Activated CD4-positive, alpha-beta memory T cell treated with anti-CD3 and anti-CD28 coated beads for 36 hours (primary cell): ENCODE measurements around the gene EPB41L5. TPM values are rescaled to one million over a fixed set of nuclear protein-coding genes. Genes with fewer than 3 reads are reported as not detected.

ENCODE experiments used
- CTCF ChIA-PET: fragments of 350-600 bp; sonication (Branson Sonifier 250); formaldehyde crosslinking; loops from one replicate; lab custom pipeline; 2021; ENCODE audit warnings: antibody characterized with exemption, inconsistent platforms; lab: Charles Lee
- POLR2A ChIA-PET: fragments of 350-600 bp; sonication (Branson Sonifier 250); formaldehyde crosslinking; loops from one replicate; lab custom pipeline; 2021; ENCODE audit warnings: antibody characterized with exemption; lab: Charles Lee
- DNase-seq: peaks from one replicate; pipeline ENCODE4 v3.0.0-alpha.2; 2020
- H3K27ac Mint-ChIP-seq: one replicate; pipeline ENCODE4 v1.8.0; 2021; ENCODE audit warnings: mixed read lengths
- H3K27me3 Mint-ChIP-seq: one replicate; pipeline ENCODE4 v1.8.0; 2021; ENCODE audit warnings: mixed read lengths
- H3K36me3 Mint-ChIP-seq: one replicate; pipeline ENCODE4 v1.8.0; 2021; ENCODE audit warnings: mixed read lengths
- H3K4me1 Mint-ChIP-seq: one replicate; pipeline ENCODE4 v1.8.0; 2021; ENCODE audit warnings: low read depth, mixed read lengths
- H3K4me3 Mint-ChIP-seq: one replicate; pipeline ENCODE4 v1.8.0; 2021; ENCODE audit warnings: mild to moderate bottlenecking, mixed read lengths
- H3K9me3 Mint-ChIP-seq: one replicate; pipeline ENCODE4 v1.8.0; 2021; ENCODE audit warnings: mixed read lengths
- intact Hi-C: fragments of 100-400 bp; cut with micrococcal nuclease; formaldehyde crosslinking; loops from one replicate; pipeline ENCODE4 v1.15.1; 2023
- total RNA-seq, 2 experiments: library from RNA; stranded (reverse); gene quantifications; one replicate each; pipeline ENCODE4 v1.2.3, GENCODE V29; 2021

Gene EPB41L5
- total RNA-seq, 2 experiments from 2014 or later, result 2.5 to 2.7 TPM

- peak within 1 kb of the TSS; percentile 83 for H3K27ac Mint-ChIP-seq
- DNase-seq, result peak; percentile 95
- intact Hi-C loops, result loop anchor here (1.0 to 2.0 kb wide), 5 partner anchors 9 to 464 kb away; partner anchors contain the start of genes PTPN4 and RALB
- CTCF ChIA-PET, result interaction anchor here (1.0 to 1.9 kb wide), 5 partner anchors 9 to 89 kb away, joined by 3 to 16 read pairs (median 5); no protein-coding TSS in a partner anchor
- H3K4me3 Mint-ChIP-seq, result peak within 1 kb of the TSS; percentile 81
- POLR2A ChIA-PET, result interaction anchor here (1.0 to 2.3 kb wide), 4 partner anchors 9 to 64 kb away, joined by 3 to 9 read pairs (median 3); partner anchors contain the start of gene RALB
- peaks cover 34% of the 10 kb centered on the region for H3K36me3 Mint-ChIP-seq
- peaks cover 52% of the 10 kb centered on the region for H3K4me1 Mint-ChIP-seq
- no peaks in the 10 kb centered on the region for H3K27me3 Mint-ChIP-seq
- H3K9me3 Mint-ChIP-seq, result peaks cover 6% of the 10 kb centered on the region
Measured at GRCh38 chr2:120223034-120223912, 210.4 kb downstream of the EPB41L5 start, which contains the start of gene TMEM185B. TMEM185B (minus strand) TSS chr2:120223400; CDS start chr2:120222976, 424 bp downstream.

- Mint-ChIP-seq H3K4me1 (peaks cover 61% of the 10 kb centered on the region), H3K36me3 (peaks cover 25% of the 10 kb centered on the region), H3K4me3 (peak overlapping the region; percentile 81), H3K9me3 (peaks cover 6% of the 10 kb centered on the region), H3K27ac (peak overlapping the region; percentile 83), H3K27me3 (no peaks in the 10 kb centered on the region)
- POLR2A ChIA-PET, result interaction anchor here (1.8 to 2.3 kb wide), 2 partner anchors 8 to 28 kb away, joined by 4 to 9 read pairs; partner anchors contain the start of gene RALB
- intact Hi-C loops, result no loop called here
- no peak for DNase-seq
- CTCF ChIA-PET, result interaction anchor here (1.1 to 1.9 kb wide), 3 partner anchors 48 to 89 kb away, joined by 6 to 16 read pairs (median 10); no protein-coding TSS in a partner anchor
Measured at GRCh38 chr2:120224256-120224655, 211.4 kb downstream of the EPB41L5 start.

GRCh38 chr2:120224735-120225548 lies 212.1 kb downstream of the EPB41L5 start:
- ChIA-PET POLR2A (interaction anchor here (0.8 to 1.8 kb wide), 2 partner anchors 28 to 45 kb away, joined by 3 to 4 read pairs; partner anchors contain the start of gene RALB), CTCF (interaction anchor here (1.1 to 1.2 kb wide), 2 partner anchors 28 to 88 kb away, joined by 6 read pairs; partner anchors contain the start of gene RALB)
- intact Hi-C loops, result no loop called here
- Mint-ChIP-seq H3K27ac (no peak overlapping the region), H3K36me3 (peaks cover 25% of the 10 kb centered on the region), H3K4me1 (peaks cover 65% of the 10 kb centered on the region), H3K9me3 (peaks cover 6% of the 10 kb centered on the region), H3K27me3 (no peaks in the 10 kb centered on the region), H3K4me3 (peak overlapping the region; percentile 81)
- DNase-seq, result no peak

DNA sequence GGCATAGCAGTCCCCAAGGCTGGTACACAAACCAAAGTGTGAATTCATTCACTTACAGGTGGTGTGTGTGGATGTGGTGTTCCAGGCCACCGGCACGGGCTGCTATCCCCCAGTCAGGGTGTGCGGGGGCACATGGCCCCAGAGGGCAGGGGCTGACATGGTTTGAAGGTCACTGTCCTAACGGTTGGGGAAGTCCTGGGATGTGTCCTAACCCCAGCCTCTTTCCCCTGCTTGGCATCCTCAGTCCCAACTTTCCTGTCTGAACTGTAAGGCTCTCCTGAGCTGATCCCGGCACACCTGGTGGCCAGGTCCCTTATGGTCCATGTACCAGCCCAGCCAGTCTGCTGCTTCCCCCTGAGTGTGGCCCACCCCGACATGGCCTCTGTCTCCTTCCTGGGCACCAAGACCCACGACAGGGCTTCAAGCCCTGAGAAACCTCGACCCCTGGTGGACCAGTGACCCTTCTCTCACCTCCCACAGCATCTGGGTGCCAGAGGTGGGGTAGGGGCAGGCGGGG lies 212.7 kb downstream of the EPB41L5 start:
- peaks cover 23% of the 10 kb centered on the region for H3K36me3 Mint-ChIP-seq
- H3K9me3 Mint-ChIP-seq, result peaks cover 6% of the 10 kb centered on the region
- no peak overlapping the region for H3K4me3 Mint-ChIP-seq
- H3K27ac Mint-ChIP-seq, result no peak overlapping the region
- CTCF ChIA-PET, result interaction anchor here (1.1 to 1.2 kb wide), 2 partner anchors 27 to 88 kb away, joined by 6 read pairs; partner anchors contain the start of gene RALB
- DNase-seq, result no peak
- no peaks in the 10 kb centered on the region for H3K27me3 Mint-ChIP-seq
- H3K4me1 Mint-ChIP-seq, result peaks cover 66% of the 10 kb centered on the region
- intact Hi-C loops, result no loop called here
- POLR2A ChIA-PET, result interaction anchor here (0.8 to 1.8 kb wide), 2 partner anchors 27 to 44 kb away, joined by 3 to 4 read pairs; partner anchors contain the start of gene RALB

DNA sequence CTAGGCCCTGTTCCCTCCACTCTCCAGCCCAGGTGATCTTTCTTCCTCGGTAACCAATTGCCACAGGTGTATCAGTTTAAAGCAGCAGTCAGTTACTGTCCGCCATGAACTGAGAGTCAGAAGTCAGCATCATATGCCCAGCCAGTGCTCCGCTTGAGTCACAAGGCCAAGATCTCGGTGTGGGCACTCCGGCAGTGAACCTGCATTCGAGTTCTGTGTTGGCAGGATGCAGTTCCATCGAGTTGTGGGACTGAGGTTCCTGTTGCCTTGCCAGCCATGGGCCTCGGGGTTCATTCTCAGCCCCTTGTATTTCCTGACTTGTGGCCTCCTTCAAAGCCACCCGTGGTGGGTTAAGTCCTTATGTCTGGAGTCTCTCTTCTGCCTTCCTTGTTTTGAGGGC lies 213.4 kb downstream of the EPB41L5 start:
- peaks cover 6% of the 10 kb centered on the region for H3K9me3 Mint-ChIP-seq
- H3K4me3 Mint-ChIP-seq, result no peak overlapping the region
- CTCF ChIA-PET, result no interaction called here
- H3K4me1 Mint-ChIP-seq, result peaks cover 65% of the 10 kb centered on the region
- DNase-seq, result no peak
- no peak overlapping the region for H3K27ac Mint-ChIP-seq
- intact Hi-C loops, result no loop called here
- H3K27me3 Mint-ChIP-seq, result no peaks in the 10 kb centered on the region
- POLR2A ChIA-PET, result interaction anchor here (1.8 kb wide), 1 partner anchor 26 kb away, joined by 4 read pairs; the partner anchor contains the start of gene RALB
- peaks cover 18% of the 10 kb centered on the region for H3K36me3 Mint-ChIP-seq

GRCh38 chr2:120227111-120227991 lies 214.5 kb downstream of the EPB41L5 start:
- Mint-ChIP-seq H3K4me1 (peaks cover 55% of the 10 kb centered on the region), H3K27ac (no peak overlapping the region), H3K4me3 (no peak overlapping the region), H3K27me3 (no peaks in the 10 kb centered on the region), H3K9me3 (peaks cover 1% of the 10 kb centered on the region), H3K36me3 (peaks cover 8% of the 10 kb centered on the region)
- ChIA-PET POLR2A (no interaction called here), CTCF (interaction anchor here (1.4 to 2.2 kb wide), 2 partner anchors 86 to 453 kb away, joined by 3 to 14 read pairs; no protein-coding TSS in a partner anchor)
- peak; percentile 61 for DNase-seq
- intact Hi-C loops, result no loop called here

DNA sequence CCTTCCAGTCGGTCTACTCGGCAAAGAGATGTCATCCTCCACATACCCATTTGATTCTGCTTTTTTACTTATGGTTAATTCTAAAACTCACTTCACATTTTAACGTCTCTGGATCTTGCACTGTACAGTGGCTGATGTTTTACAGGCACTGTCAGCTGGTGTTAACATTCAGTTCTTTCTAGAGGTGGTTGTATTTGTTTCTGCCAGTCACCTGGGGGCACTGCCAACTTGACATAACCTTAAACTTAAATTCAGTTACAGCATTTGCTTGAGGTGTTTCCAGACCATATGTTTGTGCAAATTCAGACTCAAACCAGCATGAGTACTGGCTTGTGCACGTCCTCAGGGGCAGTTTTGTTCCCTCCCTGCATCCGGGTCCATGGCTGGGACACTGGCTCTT lies 215.6 kb downstream of the EPB41L5 start:
- ChIA-PET CTCF (interaction anchor here (1.4 to 2.2 kb wide), 2 partner anchors 84 to 452 kb away, joined by 3 to 14 read pairs; no protein-coding TSS in a partner anchor), POLR2A (no interaction called here)
- H3K36me3 Mint-ChIP-seq, result peaks cover 4% of the 10 kb centered on the region
- no peak overlapping the region for H3K4me3 Mint-ChIP-seq
- H3K27ac Mint-ChIP-seq, result peak overlapping the region; percentile 18
- DNase-seq, result no peak
- peaks cover 59% of the 10 kb centered on the region for H3K4me1 Mint-ChIP-seq
- no peaks in the 10 kb centered on the region for H3K9me3 Mint-ChIP-seq
- intact Hi-C loops, result loop anchor here (1.0 kb wide), 1 partner anchor 85 kb away; no protein-coding TSS in a partner anchor
- no peaks in the 10 kb centered on the region for H3K27me3 Mint-ChIP-seq

Other genes starting within 250 kb of the EPB41L5 start
- gene TMEM185B, start 210.3 kb downstream of the EPB41L5 start, total RNA-seq, result 10 to 100 TPM; 19.4 to 19.7 TPM
- 10 to 100 TPM; 52.5 to 52.9 TPM for gene RALB, start 239.8 kb downstream of the EPB41L5 start, total RNA-seq